ENCODE data around the gene PARM1.

PARM1 gene

DNA sequence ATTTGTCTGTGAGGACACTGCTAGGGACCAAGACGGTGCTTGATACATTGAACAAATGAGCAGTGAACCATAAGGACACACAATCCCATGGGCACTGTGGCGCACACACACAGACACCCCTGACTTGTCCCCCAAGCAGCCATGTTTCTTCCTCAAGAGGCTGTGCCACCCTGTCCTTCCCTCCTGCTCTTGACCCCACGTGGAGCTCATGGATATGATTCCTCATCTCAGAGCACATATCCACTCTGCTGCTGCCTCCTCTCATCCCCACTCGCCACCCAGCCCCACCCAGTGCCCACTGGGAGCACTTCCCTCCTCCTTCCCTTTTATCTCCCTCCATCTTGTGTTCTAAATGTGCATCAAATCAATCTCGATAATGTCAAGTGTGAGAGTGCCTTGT, 102.4 kb downstream of the PARM1 start:
- peaks cover 5% of the 10 kb centered on the region for H3K4me1 ChIP-seq (ENCODE audit: insufficient read depth, low read length)
- H3K36me3 ChIP-seq (ENCODE audit: insufficient read depth, low read length) = no peaks in the 10 kb centered on the region
- no peak overlapping the region for H3K4me3 ChIP-seq (ENCODE audit: low read depth in 1 of 2, low read length in 2 of 2)
- H3K9me3 ChIP-seq (ENCODE audit: low read length) = no peaks in the 10 kb centered on the region
- no peak overlapping the region for H3K9ac ChIP-seq (ENCODE audit: low read length)
- H3K27ac ChIP-seq (ENCODE audit: low read depth, low read length) = no peak overlapping the region
- no peaks in the 10 kb centered on the region for H3K27me3 ChIP-seq (ENCODE audit: control insufficient read depth in 1 of 2, insufficient read depth in 2 of 2, low read length in 2 of 2)

DNA sequence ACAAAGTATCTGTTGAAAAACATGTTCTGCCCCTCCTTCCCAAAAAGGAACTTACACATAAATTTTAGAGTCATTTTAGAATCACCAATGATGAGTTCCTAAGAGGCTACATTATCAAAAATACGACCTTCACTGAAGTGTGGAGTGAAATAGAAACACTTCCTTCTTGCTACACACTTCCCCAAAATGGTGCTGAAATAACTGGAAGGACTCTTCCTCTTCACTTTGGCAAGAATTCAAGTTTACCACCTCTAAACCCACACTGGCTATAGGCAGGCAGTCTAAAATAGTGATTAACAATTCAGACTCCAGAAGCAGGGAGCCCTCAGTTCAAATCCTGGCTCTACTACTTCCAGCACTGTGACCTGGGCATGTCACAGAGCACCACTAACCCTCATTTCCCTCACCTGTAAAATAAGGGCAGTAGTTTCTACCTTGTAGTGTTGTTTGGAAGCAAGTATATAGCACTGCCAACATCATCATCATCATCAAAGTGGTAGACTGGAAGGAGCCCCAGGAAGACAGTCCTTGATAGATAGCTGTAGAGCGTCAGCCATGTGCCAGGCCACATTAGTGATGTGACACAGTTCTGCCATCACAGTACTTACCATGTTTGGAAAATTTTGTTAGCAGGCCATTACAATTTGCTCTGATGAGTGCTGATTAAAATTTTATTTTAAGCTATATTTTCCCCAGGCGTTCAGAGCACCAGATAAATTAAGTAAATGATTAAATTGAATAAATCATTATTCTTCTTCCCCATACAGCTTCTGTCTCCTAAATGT, 103.3 kb downstream of the PARM1 start:
- Histone ChIP-seq H3K9ac (ENCODE audit: low read length) (no peak overlapping the region), H3K9me3 (ENCODE audit: low read length) (no peaks in the 10 kb centered on the region), H3K36me3 (ENCODE audit: insufficient read depth, low read length) (no peaks in the 10 kb centered on the region), H3K4me1 (ENCODE audit: insufficient read depth, low read length) (peaks cover 2% of the 10 kb centered on the region), H3K27ac (ENCODE audit: low read depth, low read length) (no peak overlapping the region), H3K27me3 (ENCODE audit: control insufficient read depth in 1 of 2, insufficient read depth in 2 of 2, low read length in 2 of 2) (no peaks in the 10 kb centered on the region), H3K4me3 (ENCODE audit: low read depth in 1 of 2, low read length in 2 of 2) (no peak overlapping the region)

DNA sequence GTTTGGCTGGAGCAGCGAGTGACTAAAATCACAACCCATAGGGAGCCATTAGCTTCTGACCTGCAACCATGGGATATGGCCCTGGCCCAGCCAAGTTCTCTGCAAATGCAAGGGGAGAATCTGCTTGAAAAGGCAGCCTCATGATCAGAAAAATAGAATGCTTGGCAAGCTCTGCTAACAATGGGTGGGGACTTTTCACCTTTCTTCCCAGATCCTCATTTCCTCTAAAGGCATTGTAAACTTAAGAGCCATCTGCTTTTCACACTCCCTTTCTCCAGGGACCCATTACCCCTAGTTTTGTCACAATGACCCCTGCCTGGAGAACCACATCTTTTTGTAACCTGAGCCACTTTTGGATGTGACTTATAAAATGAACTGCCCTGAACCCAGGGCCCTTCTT, 104.3 kb downstream of the PARM1 start:
- Histone ChIP-seq H3K9me3 (ENCODE audit: low read length) (no peaks in the 10 kb centered on the region), H3K9ac (ENCODE audit: low read length) (no peak overlapping the region), H3K36me3 (ENCODE audit: insufficient read depth, low read length) (no peaks in the 10 kb centered on the region), H3K4me1 (ENCODE audit: insufficient read depth, low read length) (no peaks in the 10 kb centered on the region), H3K27me3 (ENCODE audit: control insufficient read depth in 1 of 2, insufficient read depth in 2 of 2, low read length in 2 of 2) (no peaks in the 10 kb centered on the region), H3K27ac (ENCODE audit: low read depth, low read length) (no peak overlapping the region), H3K4me3 (ENCODE audit: low read depth in 1 of 2, low read length in 2 of 2) (no peak overlapping the region)

DNA sequence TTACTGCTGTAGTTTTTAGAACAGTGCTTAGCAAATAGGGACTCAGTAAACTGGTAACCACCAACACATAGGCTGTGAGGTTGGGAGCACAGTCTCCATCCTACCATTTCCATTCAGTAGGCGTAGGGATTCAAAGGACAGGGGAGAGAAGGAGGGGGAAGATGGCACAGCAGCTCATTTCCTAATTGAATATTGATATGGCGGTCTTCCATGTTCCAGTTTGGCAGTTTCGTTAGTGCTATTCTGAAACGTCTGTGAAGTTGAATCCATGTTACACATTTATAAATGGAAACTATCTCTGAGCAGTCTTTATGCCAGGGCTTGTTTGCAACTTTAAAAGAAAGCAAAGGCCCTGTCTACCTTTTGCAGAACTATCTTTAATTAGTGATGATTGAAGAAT, 105.5 kb downstream of the PARM1 start:
- Histone ChIP-seq H3K9me3 (ENCODE audit: low read length) (no peaks in the 10 kb centered on the region), H3K9ac (ENCODE audit: low read length) (no peak overlapping the region), H3K36me3 (ENCODE audit: insufficient read depth, low read length) (no peaks in the 10 kb centered on the region), H3K27me3 (ENCODE audit: control insufficient read depth in 1 of 2, insufficient read depth in 2 of 2, low read length in 2 of 2) (no peaks in the 10 kb centered on the region), H3K4me3 (ENCODE audit: low read depth in 1 of 2, low read length in 2 of 2) (no peak overlapping the region), H3K4me1 (ENCODE audit: insufficient read depth, low read length) (no peaks in the 10 kb centered on the region), H3K27ac (ENCODE audit: low read depth, low read length) (no peak overlapping the region)

DNA sequence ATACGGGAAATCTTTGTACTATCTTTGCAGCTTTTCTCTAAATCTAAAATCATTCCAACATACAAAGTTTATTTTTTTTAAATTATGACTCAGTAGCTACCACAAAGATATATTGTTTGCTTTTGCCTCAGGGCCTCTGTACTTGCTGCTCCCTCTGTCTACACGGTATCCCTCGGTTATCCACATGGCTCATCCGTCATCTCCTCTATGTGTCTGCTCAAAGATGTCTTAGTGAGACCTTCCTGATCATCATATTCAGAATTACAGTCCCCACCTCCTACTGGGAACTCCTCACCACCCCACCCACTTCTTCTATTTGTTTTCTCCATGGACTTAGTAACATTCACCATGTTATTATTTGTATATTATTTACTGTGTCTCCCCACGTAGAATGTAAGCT, 107.8 kb downstream of the PARM1 start:
- Histone ChIP-seq H3K27me3 (ENCODE audit: control insufficient read depth in 1 of 2, insufficient read depth in 2 of 2, low read length in 2 of 2) (no peaks in the 10 kb centered on the region), H3K9ac (ENCODE audit: low read length) (no peak overlapping the region), H3K36me3 (ENCODE audit: insufficient read depth, low read length) (no peaks in the 10 kb centered on the region), H3K9me3 (ENCODE audit: low read length) (no peaks in the 10 kb centered on the region), H3K27ac (ENCODE audit: low read depth, low read length) (no peak overlapping the region), H3K4me1 (ENCODE audit: insufficient read depth, low read length) (no peaks in the 10 kb centered on the region), H3K4me3 (ENCODE audit: low read depth in 1 of 2, low read length in 2 of 2) (no peak overlapping the region)

DNA sequence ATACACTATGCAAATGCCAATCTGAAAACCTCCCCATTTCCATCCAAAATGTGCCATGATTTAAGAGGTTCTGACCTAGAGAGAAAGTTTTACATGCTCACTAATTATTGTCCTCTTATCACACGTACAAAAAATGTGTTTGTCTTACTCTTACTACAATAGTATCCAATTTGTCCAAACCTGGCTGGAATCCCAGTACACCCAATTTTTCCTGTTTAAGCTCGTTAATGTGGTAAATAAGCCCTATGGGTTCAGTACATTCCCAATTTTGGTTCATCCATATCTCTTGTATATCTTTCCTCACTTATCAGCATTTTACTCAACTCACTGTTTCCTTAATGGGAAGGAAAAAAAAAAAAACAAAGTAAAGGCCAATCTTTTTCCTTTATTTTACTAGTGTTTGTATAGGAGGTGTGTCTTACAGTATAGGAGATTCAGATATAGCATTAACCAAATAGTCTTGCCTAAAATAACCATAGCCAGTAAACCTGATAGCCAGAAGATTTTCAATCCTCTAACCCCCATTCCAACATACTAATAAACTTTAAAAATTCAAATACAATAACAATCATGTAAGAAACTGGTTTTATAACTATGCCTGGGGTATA, 109.8 kb downstream of the PARM1 start:
- Histone ChIP-seq H3K27ac (ENCODE audit: low read depth, low read length) (no peak overlapping the region), H3K4me3 (ENCODE audit: low read depth in 1 of 2, low read length in 2 of 2) (no peak overlapping the region), H3K36me3 (ENCODE audit: insufficient read depth, low read length) (no peaks in the 10 kb centered on the region), H3K9ac (ENCODE audit: low read length) (no peak overlapping the region), H3K4me1 (ENCODE audit: insufficient read depth, low read length) (no peaks in the 10 kb centered on the region), H3K9me3 (ENCODE audit: low read length) (no peaks in the 10 kb centered on the region), H3K27me3 (ENCODE audit: control insufficient read depth in 1 of 2, insufficient read depth in 2 of 2, low read length in 2 of 2) (no peaks in the 10 kb centered on the region)

DNA sequence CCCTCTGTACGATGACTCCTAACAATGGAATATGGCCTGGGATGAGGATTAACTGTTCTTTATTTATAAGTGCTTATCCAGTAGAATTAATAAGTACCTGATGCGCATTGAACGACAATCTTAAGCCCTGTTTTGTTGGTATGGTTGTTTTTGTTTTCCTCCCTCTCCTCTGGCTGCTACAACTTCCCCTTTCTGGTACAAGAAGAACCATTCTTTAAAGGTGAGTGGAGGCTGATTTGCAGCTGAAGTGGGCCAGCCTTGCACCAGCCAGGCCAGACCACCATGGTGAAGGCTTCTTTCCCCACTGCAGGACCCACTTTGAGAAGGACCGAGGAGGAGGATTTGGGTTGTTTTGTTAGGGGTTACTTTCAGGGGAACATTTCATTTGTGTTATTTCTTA, 113.3 kb downstream of the PARM1 start:
- Histone ChIP-seq H3K4me1 (ENCODE audit: insufficient read depth, low read length) (no peaks in the 10 kb centered on the region), H3K9ac (ENCODE audit: low read length) (no peak overlapping the region), H3K27ac (ENCODE audit: low read depth, low read length) (no peak overlapping the region), H3K4me3 (ENCODE audit: low read depth in 1 of 2, low read length in 2 of 2) (no peak overlapping the region), H3K36me3 (ENCODE audit: insufficient read depth, low read length) (no peaks in the 10 kb centered on the region), H3K9me3 (ENCODE audit: low read length) (no peaks in the 10 kb centered on the region), H3K27me3 (ENCODE audit: control insufficient read depth in 1 of 2, insufficient read depth in 2 of 2, low read length in 2 of 2) (no peaks in the 10 kb centered on the region)

DNA sequence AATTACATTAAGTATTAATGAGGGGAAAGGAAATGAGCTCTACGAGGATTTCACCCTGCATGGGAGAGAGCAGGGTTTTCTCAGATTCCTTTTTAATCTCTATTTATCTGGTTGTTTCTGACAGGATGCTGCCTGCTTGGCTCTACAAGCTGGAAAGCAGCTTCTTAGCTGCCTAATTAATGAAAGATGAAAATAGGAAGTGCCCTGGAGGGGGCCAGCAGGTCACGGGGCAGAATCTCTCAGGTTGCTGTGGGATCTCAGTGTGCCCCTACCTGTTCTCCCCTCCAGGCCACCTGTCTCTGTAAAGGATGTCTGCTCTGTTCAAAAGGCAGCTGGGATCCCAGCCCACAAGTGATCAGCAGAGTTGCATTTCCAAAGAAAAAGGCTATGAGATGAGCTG, 113.7 kb downstream of the PARM1 start:
- H3K9ac ChIP-seq (ENCODE audit: low read length) = no peak overlapping the region
- no peak overlapping the region for H3K27ac ChIP-seq (ENCODE audit: low read depth, low read length)
- no peaks in the 10 kb centered on the region for H3K27me3 ChIP-seq (ENCODE audit: control insufficient read depth in 1 of 2, insufficient read depth in 2 of 2, low read length in 2 of 2)
- no peaks in the 10 kb centered on the region for H3K9me3 ChIP-seq (ENCODE audit: low read length)
- H3K4me1 ChIP-seq (ENCODE audit: insufficient read depth, low read length) = no peaks in the 10 kb centered on the region
- H3K4me3 ChIP-seq (ENCODE audit: low read depth in 1 of 2, low read length in 2 of 2) = no peak overlapping the region
- no peaks in the 10 kb centered on the region for H3K36me3 ChIP-seq (ENCODE audit: insufficient read depth, low read length)

DNA sequence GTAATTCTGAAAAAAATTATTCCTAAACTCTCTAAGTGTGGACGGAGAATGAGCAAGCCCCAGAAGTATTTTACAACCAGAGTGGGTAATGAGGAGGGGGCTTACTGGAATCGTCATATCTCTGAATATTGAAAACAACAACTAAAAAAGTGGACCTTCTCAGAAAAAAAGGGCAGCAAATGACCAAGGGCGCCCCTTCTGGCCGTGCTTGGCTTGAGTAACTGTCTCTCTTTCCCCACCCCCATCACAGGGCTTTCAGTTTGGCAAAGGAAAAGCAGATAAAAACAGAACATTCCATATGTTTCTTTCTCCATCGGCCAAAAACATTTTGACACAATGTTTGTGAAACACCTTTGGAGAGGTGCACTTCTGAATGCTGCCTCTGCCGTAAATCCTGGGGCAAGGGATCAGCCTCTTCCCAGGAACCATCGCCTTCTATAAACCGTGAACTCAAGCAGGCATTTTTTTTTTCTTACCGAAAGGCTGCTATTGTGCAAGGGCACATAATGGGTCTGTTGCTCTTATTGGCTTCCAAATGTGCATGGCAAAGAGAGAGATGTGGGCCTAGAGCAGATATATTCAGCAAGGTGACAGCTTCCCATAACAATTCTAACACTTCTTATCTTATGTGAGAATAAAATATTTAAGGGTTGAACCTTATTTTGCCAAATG, 115.4 kb downstream of the PARM1 start:
- Histone ChIP-seq H3K27ac (ENCODE audit: low read depth, low read length) (no peak overlapping the region), H3K4me1 (ENCODE audit: insufficient read depth, low read length) (no peaks in the 10 kb centered on the region), H3K27me3 (ENCODE audit: control insufficient read depth in 1 of 2, insufficient read depth in 2 of 2, low read length in 2 of 2) (no peaks in the 10 kb centered on the region), H3K9me3 (ENCODE audit: low read length) (no peaks in the 10 kb centered on the region), H3K9ac (ENCODE audit: low read length) (no peak overlapping the region), H3K36me3 (ENCODE audit: insufficient read depth, low read length) (no peaks in the 10 kb centered on the region), H3K4me3 (ENCODE audit: low read depth in 1 of 2, low read length in 2 of 2) (no peak overlapping the region)

DNA sequence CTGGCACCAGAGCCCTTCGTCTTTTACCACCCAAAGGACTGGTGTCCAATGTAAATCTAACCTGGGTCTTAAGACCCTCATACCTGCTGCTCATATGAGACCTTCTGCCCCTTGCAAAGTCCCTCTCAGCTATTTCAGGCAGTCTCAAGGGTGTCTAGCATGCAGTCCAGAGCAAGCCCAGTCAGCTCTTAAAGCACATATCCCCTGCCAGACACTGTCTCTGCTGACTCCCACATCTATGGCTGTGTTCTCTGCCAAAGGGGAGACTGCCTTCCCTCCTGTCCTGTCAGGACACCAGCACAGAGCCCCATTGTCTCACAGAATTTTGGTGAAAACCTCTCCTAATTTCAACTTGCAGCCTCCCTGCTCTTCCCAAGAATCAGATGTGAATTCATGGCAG, 118.5 kb downstream of the PARM1 start:
- H3K4me3 ChIP-seq (ENCODE audit: low read depth in 1 of 2, low read length in 2 of 2) = no peak overlapping the region
- no peaks in the 10 kb centered on the region for H3K36me3 ChIP-seq (ENCODE audit: insufficient read depth, low read length)
- H3K9ac ChIP-seq (ENCODE audit: low read length) = no peak overlapping the region
- no peaks in the 10 kb centered on the region for H3K4me1 ChIP-seq (ENCODE audit: insufficient read depth, low read length)
- no peak overlapping the region for H3K27ac ChIP-seq (ENCODE audit: low read depth, low read length)
- no peaks in the 10 kb centered on the region for H3K27me3 ChIP-seq (ENCODE audit: control insufficient read depth in 1 of 2, insufficient read depth in 2 of 2, low read length in 2 of 2)
- no peaks in the 10 kb centered on the region for H3K9me3 ChIP-seq (ENCODE audit: low read length)

DNA sequence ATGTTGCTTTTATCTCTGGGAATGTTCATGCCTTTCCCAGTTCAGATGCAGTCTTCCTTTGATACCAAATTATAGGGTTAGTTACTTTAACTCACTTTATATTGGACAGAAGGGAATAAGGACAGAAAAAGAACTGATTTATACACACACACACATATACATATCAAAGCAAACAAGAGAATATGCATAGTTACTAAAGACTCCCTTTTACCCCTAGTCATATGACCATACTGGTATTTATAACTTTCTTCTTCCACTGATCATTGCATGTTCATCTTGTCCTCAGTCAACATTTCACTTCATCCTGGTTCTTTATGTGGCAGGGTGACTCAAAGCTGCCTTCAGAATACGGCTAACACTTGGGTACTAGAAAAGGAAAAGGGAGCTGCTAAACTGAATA, 120.4 kb downstream of the PARM1 start:
- Histone ChIP-seq H3K36me3 (ENCODE audit: insufficient read depth, low read length) (no peaks in the 10 kb centered on the region), H3K4me3 (ENCODE audit: low read depth in 1 of 2, low read length in 2 of 2) (no peak overlapping the region), H3K9ac (ENCODE audit: low read length) (no peak overlapping the region), H3K4me1 (ENCODE audit: insufficient read depth, low read length) (no peaks in the 10 kb centered on the region), H3K27ac (ENCODE audit: low read depth, low read length) (no peak overlapping the region), H3K9me3 (ENCODE audit: low read length) (no peaks in the 10 kb centered on the region), H3K27me3 (ENCODE audit: control insufficient read depth in 1 of 2, insufficient read depth in 2 of 2, low read length in 2 of 2) (no peaks in the 10 kb centered on the region)

Data from muscle layer of colon (tissue), 2 donors.